Measurements from ENCODE around the gene KL. TPM values are rescaled to one million over a fixed set of nuclear protein-coding genes. Genes with fewer than 3 reads are reported as not detected.

KL gene
- polyA plus RNA-seq, 1 experiment = not detected

DNA sequence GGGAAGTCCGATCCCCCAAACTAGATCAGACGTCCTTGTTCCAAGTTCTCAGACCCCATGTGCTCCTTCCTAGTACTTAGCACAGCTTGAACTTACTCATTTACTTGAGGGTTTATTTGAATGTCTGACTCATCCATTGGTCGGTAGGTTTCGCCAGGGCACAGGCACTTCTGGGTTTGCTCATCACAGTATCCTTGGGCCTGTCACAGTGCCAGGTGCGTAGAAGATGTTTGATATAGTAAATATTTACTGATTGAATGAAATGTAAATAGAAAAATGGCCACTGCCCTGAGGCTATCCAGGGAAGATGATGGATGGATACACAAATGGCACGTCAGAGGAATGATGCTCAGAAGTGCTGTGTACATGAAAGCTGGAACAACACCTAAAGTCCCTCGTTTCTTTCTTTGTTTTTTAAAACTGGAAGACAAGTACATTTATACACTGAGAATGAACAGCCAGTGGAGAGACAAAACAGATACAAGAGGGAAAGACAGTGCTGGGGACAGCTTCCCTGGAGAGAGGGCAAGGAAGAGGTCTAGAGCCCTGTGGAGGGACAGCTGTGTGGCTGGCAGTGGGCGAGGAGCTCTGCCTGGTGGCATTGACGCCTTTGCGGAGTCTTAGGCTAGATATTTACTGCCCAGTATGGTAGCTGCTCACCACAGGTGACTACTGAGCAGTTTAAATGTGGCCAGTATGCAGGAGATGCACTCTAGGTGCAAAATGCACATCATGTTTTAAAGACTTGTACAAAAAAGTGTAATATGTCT, 31.2 kb upstream of the KL start:
- DNase-seq (ENCODE audit: low read depth) = no peak
- POLR2A ChIA-PET = no interaction called here

GRCh38 chr13:32986552-32986951, 29.7 kb upstream of the KL start:
- no peak for DNase-seq (ENCODE audit: low read depth)
- POLR2A ChIA-PET = no interaction called here

More for the DNA sequence above, 31.2 kb upstream of the KL start:
- Histone ChIP-seq H3K27me3 (ENCODE audit: control insufficient read depth, insufficient read depth, low read length) (peaks cover 5% of the 10 kb centered on the region; the same call in 1 of the 2 replicates), H3K36me3 (ENCODE audit: control insufficient read depth, insufficient read depth, low read length) (no peaks in the 10 kb centered on the region), H3K4me3 (ENCODE audit: low read depth, low read length) (no peak overlapping the region)
- CTCF ChIA-PET = interaction anchor here (0.6 kb wide), 1 partner anchor 72 kb away, joined by 3 read pairs; no protein-coding TSS in a partner anchor
- TF ChIP-seq, protein P1, sequence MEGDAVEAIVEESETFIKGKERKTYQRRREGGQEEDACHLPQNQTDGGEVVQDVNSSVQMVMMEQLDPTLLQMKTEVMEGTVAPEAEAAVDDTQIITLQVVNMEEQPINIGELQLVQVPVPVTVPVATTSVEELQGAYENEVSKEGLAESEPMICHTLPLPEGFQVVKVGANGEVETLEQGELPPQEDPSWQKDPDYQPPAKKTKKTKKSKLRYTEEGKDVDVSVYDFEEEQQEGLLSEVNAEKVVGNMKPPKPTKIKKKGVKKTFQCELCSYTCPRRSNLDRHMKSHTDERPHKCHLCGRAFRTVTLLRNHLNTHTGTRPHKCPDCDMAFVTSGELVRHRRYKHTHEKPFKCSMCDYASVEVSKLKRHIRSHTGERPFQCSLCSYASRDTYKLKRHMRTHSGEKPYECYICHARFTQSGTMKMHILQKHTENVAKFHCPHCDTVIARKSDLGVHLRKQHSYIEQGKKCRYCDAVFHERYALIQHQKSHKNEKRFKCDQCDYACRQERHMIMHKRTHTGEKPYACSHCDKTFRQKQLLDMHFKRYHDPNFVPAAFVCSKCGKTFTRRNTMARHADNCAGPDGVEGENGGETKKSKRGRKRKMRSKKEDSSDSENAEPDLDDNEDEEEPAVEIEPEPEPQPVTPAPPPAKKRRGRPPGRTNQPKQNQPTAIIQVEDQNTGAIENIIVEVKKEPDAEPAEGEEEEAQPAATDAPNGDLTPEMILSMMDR (IDR thresholded peaks at IDR 0.05; ENCODE audit: insufficient read depth, low read depth, low read length) = no peak

GRCh38 chr13:32987462-32987861, 28.8 kb upstream of the KL start:
- TF ChIP-seq, protein P1 (IDR thresholded peaks at IDR 0.05; ENCODE audit: insufficient read depth, low read depth, low read length) = no peak
- peaks cover 5% of the 10 kb centered on the region; the same call in 1 of the 2 replicates for H3K27me3 ChIP-seq (ENCODE audit: control insufficient read depth, insufficient read depth, low read length)
- ChIA-PET POLR2A (no interaction called here), CTCF (no interaction called here)
- no peaks in the 10 kb centered on the region for H3K36me3 ChIP-seq (ENCODE audit: control insufficient read depth, insufficient read depth, low read length)
- H3K4me3 ChIP-seq (ENCODE audit: low read depth, low read length) = no peak overlapping the region
- DNase-seq (ENCODE audit: low read depth) = no peak

More at GRCh38 chr13:32986552-32986951, 29.7 kb upstream of the KL start:
- Histone ChIP-seq H3K4me3 (ENCODE audit: low read depth, low read length) (no peak overlapping the region), H3K36me3 (ENCODE audit: control insufficient read depth, insufficient read depth, low read length) (no peaks in the 10 kb centered on the region), H3K27me3 (ENCODE audit: control insufficient read depth, insufficient read depth, low read length) (peaks cover 5% of the 10 kb centered on the region; the same call in 1 of the 2 replicates)
- TF ChIP-seq, protein P1 (IDR thresholded peaks at IDR 0.05; ENCODE audit: insufficient read depth, low read depth, low read length) = no peak
- CTCF ChIA-PET = no interaction called here

DNA sequence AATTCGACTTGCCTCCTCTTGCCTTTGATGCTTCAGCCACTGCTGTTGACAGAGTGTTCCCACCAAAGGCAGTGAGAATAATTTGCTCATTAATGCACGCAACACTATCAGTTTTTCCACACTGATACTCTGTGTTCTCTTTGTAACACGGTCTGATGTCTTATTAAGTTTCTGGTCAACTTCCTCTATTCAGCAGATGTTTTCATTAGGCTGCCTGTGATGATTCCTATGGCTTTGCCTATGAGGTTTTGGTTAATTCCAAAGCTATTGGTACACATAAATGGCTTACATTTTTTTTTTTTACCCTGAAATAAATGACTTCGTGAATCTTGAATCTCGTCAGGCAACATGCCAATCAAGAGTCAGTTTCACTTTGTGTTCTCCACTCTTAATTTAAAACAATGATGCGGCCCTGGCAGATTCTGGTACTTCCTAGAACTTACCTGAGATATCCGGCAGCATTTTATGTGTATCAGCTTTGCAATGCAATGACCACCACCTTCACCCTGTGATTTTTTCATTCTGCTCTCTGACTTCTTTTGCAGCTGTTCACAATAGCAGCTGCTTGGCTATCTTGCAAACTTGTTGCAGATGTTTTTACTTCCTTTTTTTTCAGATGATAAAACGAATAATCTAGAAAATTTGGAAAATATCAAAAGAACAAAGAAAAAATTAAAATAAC, 27.5 kb upstream of the KL start:
- CTCF ChIA-PET = interaction anchor here (0.6 to 0.7 kb wide), 2 partner anchors 400 to 554 kb away, joined by 3 read pairs; no protein-coding TSS in a partner anchor
- Histone ChIP-seq H3K27me3 (ENCODE audit: control insufficient read depth, insufficient read depth, low read length) (peaks cover 5% of the 10 kb centered on the region; the same call in 1 of the 2 replicates), H3K36me3 (ENCODE audit: control insufficient read depth, insufficient read depth, low read length) (no peaks in the 10 kb centered on the region), H3K4me3 (ENCODE audit: low read depth, low read length) (no peak overlapping the region)
- TF ChIP-seq, protein P1 (IDR thresholded peaks at IDR 0.05; ENCODE audit: insufficient read depth, low read depth, low read length) = no peak
- POLR2A ChIA-PET = no interaction called here
- DNase-seq (ENCODE audit: low read depth) = no peak

DNA sequence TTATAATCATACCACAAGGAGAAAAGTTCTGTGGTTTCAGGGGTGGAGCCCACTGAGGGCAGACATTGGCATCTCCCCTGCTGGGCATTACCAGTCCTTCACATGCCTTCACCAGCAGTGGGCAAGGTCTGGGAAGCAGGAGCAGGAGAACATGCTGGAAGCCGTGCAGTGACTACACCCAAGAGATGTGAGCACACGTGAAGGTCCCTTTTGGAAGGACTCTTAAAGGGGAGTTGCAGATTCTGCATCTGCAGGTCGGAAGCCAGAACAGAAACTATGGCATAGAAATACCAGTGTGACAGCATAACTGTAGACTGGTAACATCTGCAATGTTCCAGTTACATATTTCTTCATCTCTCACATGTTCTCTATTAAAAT, 26.9 kb upstream of the KL start:
- H3K36me3 ChIP-seq (ENCODE audit: control insufficient read depth, insufficient read depth, low read length) = no peaks in the 10 kb centered on the region
- peaks cover 5% of the 10 kb centered on the region; the same call in 1 of the 2 replicates for H3K27me3 ChIP-seq (ENCODE audit: control insufficient read depth, insufficient read depth, low read length)
- CTCF ChIA-PET = no interaction called here
- H3K4me3 ChIP-seq (ENCODE audit: low read depth, low read length) = no peak overlapping the region
- DNase-seq (ENCODE audit: low read depth) = no peak
- TF ChIP-seq, protein P1 (IDR thresholded peaks at IDR 0.05; ENCODE audit: insufficient read depth, low read depth, low read length) = no peak
- POLR2A ChIA-PET = no interaction called here
